Activated CD4-positive, CD25-positive, alpha-beta regulatory T cell treated with anti-CD3 and anti-CD28 coated beads, Interleukin-2, amount 50 U/mL, for 16 hours (primary cell): ENCODE data around the gene CDC42EP3.

Experiments
- DNase-seq: peaks from one replicate; pipeline ENCODE4 v3.0.0-alpha.2; 2020; ENCODE audit warnings: low read depth, low spot score

The CDC42EP3 gene

GRCh38 chr2:37656512-37657423 is 14.7 kb downstream of the CDC42EP3 start:
- no peak for DNase-seq

GRCh38 chr2:37654932-37655841 is 16.3 kb downstream of the CDC42EP3 start:
- DNase-seq: no peak

GRCh38 chr2:37654419-37654818 is 17.0 kb downstream of the CDC42EP3 start:
- DNase-seq: no peak

GRCh38 chr2:37653805-37654378 is 17.6 kb downstream of the CDC42EP3 start:
- no peak for DNase-seq

- DNase-seq: no peak
Observed at GRCh38 chr2:37653093-37653492, 18.3 kb downstream of the CDC42EP3 start.

GRCh38 chr2:37652199-37652640 is 19.2 kb downstream of the CDC42EP3 start:
- DNase-seq: no peak

- no peak for DNase-seq
Observed at GRCh38 chr2:37650548-37651093, 20.8 kb downstream of the CDC42EP3 start.

- no peak for DNase-seq
Observed at GRCh38 chr2:37649518-37649917, 21.9 kb downstream of the CDC42EP3 start.

GRCh38 chr2:37648331-37649011 is 23.0 kb downstream of the CDC42EP3 start:
- no peak for DNase-seq

GRCh38 chr2:37647971-37648330 is 23.5 kb downstream of the CDC42EP3 start:
- DNase-seq: no peak

- no peak for DNase-seq
Observed at GRCh38 chr2:37645836-37646235, 25.6 kb downstream of the CDC42EP3 start.

- no peak for DNase-seq
Observed at GRCh38 chr2:37645362-37645761, 26.1 kb downstream of the CDC42EP3 start.

GRCh38 chr2:37644191-37644590 is 27.3 kb downstream of the CDC42EP3 start:
- no peak for DNase-seq

GRCh38 chr2:37643730-37644078 is 27.7 kb downstream of the CDC42EP3 start:
- DNase-seq: no peak

- no peak for DNase-seq
Observed at GRCh38 chr2:37642907-37643729, 28.3 kb downstream of the CDC42EP3 start.

- no peak for DNase-seq
Observed at GRCh38 chr2:37641582-37642171, 29.8 kb downstream of the CDC42EP3 start.

GRCh38 chr2:37639631-37640030 is 31.8 kb downstream of the CDC42EP3 start:
- DNase-seq: no peak

- no peak for DNase-seq
Observed at GRCh38 chr2:37638973-37639372, 32.5 kb downstream of the CDC42EP3 start.

- no peak for DNase-seq
Observed at GRCh38 chr2:37637985-37638384, 33.5 kb downstream of the CDC42EP3 start.
